CD4-positive, alpha-beta T cell treated with Interleukin-4 for 1 hour (primary cell): Measurements from ENCODE around the gene DIAPH3.
"Not testable (repeated sequence)": the region's sequence is repeated elsewhere in the genome, so short reads cannot be mapped to it uniquely, and the experiment has no call there.

Experiments
- DNase-seq, 2 donors: peaks; one replicate each; pipeline ENCODE4 v3.0.0-alpha.2; 2020 to 2022

Gene DIAPH3, protein sequence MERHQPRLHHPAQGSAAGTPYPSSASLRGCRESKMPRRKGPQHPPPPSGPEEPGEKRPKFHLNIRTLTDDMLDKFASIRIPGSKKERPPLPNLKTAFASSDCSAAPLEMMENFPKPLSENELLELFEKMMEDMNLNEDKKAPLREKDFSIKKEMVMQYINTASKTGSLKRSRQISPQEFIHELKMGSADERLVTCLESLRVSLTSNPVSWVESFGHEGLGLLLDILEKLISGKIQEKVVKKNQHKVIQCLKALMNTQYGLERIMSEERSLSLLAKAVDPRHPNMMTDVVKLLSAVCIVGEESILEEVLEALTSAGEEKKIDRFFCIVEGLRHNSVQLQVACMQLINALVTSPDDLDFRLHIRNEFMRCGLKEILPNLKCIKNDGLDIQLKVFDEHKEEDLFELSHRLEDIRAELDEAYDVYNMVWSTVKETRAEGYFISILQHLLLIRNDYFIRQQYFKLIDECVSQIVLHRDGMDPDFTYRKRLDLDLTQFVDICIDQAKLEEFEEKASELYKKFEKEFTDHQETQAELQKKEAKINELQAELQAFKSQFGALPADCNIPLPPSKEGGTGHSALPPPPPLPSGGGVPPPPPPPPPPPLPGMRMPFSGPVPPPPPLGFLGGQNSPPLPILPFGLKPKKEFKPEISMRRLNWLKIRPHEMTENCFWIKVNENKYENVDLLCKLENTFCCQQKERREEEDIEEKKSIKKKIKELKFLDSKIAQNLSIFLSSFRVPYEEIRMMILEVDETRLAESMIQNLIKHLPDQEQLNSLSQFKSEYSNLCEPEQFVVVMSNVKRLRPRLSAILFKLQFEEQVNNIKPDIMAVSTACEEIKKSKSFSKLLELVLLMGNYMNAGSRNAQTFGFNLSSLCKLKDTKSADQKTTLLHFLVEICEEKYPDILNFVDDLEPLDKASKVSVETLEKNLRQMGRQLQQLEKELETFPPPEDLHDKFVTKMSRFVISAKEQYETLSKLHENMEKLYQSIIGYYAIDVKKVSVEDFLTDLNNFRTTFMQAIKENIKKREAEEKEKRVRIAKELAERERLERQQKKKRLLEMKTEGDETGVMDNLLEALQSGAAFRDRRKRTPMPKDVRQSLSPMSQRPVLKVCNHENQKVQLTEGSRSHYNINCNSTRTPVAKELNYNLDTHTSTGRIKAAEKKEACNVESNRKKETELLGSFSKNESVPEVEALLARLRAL

DNA sequence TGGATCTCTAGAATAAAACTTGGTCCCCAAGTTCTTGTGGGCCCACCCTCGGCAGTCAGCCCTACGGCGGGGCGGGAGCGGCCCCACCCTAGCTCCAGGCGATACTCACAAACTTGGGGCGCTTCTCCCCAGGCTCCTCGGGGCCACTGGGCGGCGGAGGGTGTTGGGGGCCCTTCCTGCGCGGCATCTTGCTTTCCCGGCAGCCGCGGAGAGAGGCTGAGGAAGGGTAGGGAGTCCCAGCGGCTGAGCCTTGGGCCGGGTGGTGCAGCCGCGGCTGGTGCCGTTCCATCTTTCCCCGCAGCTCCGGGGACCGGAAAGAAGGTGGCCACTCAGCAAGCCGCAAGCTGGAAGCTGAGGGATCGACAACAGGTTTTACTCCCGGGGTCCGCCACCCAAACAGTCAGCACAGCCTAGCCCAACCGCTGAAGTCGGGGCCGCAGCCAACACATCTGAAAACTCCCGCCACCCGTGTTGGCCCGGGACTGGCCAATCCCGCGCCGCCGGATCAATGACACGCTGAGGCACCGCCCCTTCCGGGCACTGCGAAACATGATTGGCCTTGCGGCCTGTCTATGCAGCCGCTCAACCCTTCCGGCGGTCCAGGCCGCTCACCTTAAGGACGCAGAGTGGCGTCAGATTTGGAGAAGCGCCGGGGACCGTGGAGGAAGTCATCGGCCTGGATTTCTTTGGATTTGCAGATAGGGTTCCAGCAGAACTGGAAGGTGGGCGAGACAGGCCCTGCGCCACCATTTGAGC, at the start of gene DIAPH3:
Gene DIAPH3, minus strand, starts transcription at position 451 of the 756 bp plus-strand sequence. Its CDS starts 162 bp downstream, at position 289.
- peak; percentile 92 for DNase-seq

DNA sequence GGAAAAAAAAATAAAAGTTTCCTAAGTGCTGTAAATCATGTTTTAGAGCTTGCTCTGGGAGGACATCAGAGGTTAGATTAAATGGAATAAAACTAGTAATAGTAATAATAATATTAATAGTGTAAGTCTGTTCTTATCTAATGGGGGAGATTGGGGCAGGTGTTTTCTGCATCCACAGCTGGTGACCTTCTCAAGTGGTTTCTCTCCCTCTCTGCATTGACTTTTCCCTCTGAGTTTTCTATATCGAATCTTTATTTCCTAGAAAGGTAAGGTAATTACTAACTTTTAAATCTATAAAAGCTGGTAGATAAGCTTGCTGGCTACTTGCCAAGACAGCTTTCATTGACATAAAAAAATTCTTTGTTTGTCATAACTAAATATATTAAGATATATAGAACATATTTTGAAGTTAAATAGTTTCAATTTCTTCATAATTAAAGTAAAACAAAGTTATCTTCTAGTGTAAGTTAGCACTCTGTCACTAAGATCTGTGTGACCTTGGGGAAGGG, 49.6 kb upstream of the DIAPH3 start:
- no peak for DNase-seq

DNA sequence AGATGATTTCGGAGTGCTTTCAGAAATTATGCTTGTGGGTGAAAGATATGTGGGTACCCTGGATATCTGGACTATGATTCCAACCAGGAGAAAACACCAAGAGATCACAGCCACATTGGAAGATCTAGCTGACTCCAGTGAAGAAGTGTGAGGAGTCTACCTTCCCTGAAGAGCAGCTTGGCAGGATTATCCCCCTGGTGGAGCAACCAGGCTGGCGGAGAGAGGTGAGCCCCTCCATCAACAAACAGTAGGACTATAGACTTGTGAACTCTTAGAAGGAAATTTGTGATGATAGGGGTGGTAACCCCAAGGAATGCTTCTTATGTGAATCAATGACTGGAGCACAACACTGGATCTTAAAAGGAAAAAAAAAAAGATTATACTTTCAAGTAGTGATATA, 47.8 kb upstream of the DIAPH3 start:
- no peak for DNase-seq

DNA sequence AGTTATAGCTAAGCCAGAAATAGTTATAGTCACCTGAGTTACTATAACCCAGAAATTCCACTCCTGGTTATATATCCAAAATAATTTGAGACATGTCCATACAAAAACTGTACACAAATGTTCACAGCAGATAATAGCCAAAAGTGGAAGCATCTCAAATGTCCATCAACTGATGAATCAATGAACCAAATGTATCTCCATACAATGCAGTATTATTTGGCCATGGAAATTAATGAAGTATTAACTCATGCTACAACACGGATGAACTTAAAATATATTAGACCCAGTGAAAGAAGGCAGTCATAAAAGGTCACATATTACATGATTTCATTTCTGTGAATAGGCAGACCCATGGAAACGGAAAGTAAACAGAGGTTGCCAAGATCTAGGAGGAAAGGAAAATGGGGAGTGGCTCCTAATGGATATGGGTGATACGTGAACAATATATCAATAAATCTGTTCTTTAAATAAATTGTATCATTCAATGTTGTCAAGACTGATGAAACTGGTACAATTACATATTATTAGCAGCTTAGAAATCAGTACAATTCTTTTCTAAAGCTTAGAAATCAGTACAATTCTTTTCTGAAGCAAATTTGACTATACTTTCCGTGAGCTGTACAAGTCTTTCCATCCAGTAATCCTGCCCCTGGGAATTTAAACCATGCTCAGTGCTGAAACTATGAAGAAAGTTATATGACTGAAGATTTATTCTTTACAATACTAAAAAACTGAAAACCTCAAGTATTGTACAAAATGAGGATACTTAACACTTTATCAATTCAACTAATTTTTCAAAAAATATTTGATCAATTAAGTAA, 47.0 kb upstream of the DIAPH3 start:
- no peak for DNase-seq

DNA sequence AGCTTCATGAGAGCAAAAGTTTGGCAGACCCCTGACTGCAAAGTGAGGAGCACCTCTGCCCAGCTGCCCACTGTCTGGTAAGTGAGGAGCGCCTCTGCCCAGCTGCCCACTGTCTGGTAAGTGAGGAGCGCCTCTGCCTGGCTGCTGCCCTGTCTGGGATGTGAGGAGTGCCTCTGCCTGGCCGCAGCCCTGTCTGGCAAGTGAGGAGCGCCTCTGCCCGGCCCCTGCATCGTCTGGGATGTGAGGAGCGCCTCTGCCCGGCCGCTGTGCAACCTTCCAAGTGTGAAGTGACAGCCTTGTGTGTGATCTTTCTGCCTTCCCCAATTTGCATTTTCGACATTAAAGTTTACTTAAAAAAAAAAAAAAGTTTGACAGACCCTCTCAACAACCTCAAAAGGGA, 41.8 kb upstream of the DIAPH3 start:
- not testable (repeated sequence) for DNase-seq

DNA sequence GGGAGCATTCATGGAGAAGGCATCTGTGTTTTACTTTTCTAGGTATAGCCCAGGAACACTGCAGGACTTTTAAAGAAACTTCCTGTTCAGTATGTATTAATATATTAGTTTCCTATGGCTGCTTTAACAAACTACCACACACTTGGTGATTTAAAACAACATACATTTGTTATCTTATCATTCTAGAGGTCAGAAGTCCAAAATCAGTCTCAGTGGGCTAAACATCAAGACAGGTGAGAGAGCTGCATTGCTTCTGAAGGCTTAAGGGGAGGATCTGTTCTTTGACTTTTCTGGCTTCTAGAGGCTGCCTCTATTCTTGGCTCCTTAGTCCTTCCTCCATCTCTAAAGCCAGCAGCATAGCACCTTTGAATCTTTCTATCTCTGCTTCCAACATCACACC, 37.6 kb upstream of the DIAPH3 start:
- DNase-seq, result no peak

DNA sequence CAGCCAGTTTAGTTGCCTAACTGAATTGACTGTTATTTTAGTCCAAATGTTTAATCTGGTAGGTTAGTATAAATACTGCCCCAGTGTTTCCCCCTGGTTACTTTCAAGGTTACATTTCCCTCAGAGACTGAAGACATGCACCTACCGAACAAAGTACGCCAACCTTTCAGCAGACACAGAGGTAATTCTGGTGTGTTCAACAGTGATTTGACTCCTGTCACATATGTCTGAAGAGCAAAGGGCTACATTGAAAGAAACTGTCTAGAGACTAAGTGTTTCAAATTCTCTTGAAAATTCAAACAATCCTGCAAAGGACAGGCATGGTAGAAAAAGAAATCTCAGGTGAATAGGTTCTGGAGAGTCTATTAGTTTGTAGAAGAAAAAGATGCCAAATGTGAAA, 32.2 kb upstream of the DIAPH3 start:
- not testable (repeated sequence) for DNase-seq

DNA sequence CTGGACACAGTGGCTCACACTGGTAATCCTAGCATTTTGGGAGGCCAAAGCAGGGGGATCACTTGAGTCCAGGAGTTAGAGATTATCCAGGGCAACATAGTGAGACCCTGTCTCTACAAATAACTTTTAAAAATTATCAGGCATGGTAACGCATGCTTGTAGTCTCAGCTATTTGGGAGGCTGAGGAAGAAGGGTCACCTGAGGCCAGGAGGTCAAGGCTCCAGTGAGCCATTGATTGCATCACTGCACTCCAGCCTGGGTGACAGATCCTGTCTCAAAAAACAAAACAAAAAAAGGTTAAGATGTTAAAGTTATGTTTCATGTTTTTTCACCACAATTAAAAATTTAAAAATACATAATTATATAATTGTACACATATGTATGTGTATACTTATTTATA, 19.2 kb upstream of the DIAPH3 start:
- no peak for DNase-seq

DNA sequence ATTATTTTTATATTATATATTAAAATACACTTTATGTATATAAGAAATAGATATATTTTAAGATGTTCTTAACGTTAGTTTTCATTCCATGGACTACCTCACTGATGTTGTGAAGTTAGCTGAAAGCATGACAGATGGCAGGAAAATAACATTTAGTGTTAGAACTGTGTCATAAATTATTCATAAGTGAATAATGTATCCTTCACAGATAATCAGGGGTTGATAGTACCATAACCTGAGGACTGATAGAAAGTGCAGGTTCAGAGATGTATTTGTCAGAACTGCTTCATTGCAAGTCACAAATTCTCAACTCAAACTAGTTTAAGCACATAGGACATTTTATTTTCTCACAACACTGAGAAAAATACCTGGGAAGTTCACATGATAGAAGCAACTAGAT, 14.6 kb upstream of the DIAPH3 start:
- no peak for DNase-seq

DNA sequence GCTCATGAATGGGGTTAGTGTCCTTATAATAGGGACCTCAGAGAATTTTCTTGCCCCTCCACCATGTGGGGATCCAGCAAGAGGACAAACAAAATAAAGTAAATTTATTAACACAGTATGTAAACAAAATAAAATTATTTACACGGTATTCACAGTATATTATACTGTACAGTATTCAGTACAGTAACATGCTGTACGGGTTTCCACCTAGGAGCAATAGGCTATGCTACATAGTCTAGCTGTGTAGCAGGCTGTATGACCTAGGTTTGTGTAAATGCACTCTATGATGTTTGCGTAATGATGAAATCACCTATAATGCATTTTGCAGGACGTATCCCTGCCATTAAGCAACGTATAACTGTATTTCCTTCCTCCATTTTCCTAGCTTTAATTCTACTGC, 11.8 kb upstream of the DIAPH3 start:
- DNase-seq, result no peak

DNA sequence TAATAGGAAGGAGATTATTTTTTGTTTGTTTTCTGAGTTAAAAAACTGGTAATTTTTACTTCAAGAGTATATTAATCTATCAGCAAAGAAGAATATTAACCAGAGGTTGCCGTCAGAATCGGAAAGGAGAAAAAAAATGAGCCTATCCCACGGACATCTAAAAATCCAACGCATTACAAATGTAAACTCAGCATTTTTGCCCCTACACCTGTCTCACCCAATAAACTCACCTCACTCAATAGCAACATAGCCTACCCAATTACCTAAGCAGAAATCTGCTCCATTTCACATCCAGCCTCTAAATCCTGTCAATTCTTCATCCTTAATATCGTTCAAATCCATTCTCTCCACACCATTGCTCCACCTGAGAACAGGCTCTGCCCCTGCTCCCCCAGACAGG, 10.4 kb upstream of the DIAPH3 start:
- DNase-seq, result no peak

DNA sequence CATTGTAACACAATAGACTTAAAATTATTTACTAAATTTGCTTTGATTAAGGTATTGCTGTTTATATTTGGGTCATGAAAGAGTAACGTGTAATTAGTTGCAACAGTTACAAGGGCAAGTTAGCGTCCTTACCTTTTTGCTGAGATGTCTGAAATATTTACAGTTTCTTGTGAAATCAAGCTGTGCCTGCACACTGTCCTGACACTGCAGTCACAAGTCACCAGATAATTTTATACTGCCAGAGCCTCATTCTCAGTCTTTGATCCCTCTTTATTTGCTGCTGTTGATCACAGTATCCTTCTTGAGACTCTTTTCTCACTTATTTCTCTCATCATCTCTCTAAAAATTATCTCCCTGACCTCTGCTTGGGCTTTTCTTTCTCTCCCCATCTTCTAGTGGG, 8.4 kb upstream of the DIAPH3 start:
- no peak for DNase-seq

DNA sequence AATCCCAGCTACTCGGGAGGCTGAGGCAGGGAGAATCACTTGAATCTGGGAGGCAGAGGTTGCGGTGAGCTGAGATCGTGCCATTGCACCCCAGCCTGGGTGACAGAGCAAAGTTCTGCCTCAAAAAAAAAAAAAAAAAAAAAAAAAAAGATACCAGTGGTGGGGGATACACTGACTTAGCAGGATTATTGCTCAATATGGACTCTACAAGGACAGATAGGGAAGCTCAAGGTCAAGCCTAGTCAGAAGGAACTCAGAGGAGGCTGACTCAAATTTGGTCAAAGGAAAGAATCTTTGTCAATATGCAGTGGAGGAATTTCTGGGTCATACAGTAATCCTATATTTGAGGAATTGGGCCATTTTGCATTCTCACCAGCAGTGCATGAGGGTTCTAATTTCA, 6.7 kb upstream of the DIAPH3 start:
- no peak for DNase-seq

DNA sequence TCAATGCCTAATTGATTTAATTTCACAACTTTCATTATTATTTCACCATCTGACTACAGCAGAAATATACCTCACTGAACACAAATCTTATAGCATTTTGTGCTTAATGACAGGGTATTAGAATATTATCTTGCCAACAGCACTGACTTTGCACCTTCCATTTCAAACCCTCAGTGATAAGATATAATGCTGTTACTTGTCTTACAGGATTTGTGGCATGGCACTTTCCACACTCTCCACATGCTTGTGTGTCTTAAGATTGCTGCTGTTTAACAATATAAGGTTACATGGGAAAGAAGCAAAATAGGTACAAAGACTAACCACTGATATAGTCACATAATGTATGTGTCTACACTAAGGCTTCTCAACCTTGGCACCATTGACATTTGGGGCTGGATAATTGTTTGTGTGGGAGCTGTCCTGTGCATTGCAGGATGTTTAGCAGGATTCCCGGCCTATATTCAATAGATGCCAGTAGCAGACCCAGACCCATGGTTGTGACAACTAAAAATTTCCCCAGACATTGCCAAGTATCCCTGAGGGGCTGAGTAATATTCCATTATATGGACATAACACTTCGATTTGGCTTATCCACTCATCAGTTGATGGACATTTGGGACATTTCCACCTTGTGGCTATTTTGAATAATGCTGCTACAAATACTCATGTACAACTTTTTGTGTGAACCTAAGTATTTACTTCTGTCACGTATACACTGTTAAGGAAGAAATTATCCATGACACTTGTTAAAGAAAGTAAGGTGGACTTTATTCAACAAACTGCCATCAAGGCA, 5.7 kb upstream of the DIAPH3 start:
- no peak for DNase-seq

DNA sequence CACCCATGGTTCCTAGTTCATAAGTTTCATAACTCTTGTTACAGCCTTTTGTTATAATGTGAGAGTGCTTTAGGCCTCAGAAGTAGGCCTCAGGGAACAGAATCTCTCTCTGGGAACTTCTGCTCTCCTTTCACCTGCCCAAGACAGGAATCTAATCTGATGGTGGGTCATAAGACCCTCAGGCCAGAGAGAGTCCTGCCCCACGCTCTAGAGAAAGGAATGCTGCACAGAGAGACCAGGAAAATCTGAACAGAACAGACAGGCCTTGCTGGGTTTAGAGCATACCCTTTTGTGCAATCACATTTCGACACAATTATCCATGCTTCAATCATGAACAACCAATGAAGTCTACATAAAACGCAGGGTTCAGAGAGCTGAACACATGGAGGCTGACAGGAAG, 3.4 kb upstream of the DIAPH3 start:
- DNase-seq, result no peak

DNA sequence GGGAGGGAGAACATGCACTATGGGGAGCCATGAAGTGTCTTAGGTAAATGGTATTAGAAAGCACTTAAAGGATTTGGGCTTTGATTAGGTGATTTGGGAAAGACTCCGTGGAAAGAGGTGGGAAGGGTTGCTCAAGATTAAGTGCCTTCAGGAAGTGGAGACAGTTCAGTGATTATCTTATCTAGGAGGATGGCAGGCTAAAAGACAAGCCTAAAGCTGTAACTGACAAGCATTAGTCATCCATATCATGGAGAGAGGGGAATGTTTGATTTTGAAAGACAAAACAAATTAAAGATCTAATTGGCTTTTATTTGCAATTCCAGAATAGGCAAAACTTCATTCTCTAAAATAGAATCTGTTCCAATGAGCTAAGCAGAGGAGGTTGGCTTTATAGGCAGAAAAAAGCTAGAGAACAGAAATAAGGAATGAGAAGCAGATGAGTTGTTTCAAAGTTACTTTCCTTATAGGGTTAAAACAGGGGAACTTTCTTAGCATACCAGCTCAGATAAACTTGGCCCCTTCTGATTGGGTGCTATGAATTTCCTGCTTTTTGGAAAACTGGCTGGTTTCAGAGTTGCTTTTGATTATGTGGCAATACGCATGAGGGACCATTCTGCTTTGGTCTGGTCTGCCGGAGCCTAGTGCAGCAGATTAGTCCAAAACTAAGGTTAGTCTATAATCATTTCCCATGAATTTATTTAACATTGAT, 1.8 kb upstream of the DIAPH3 start:
- no peak for DNase-seq

DNA sequence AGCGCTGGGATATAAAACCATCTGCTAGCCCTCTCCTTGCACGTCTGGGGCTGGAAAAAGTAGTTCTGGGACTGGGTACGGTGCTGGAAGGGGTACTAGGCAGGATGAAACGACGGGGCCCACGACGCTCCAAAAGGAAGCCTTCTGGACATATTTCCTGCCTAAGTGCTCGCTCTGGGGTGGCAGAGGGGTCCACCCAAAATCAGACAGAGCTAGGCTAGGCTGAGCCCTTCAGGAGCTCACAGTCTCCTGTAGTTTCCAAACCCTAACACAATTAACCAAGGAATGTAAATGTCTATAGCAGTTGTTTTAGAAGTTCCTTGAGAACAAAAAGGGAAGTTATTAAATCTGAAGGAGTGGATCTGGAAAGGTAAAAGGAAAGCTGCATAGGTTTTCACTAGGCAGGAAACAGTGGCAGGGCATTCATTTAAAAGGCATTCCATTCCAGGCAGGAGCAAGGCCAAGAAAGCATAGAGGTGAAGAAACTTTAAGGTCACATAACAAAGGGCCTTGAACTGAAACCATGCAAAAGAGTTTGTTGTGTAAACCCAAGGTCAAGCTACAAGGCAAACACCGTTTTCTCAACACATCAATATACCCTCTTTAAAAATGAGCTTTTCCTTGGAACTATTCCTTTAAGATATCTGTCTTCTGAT, 634 bp upstream of the DIAPH3 start:
- peak in 1 of 2 donors; percentile 5 for DNase-seq

DNA sequence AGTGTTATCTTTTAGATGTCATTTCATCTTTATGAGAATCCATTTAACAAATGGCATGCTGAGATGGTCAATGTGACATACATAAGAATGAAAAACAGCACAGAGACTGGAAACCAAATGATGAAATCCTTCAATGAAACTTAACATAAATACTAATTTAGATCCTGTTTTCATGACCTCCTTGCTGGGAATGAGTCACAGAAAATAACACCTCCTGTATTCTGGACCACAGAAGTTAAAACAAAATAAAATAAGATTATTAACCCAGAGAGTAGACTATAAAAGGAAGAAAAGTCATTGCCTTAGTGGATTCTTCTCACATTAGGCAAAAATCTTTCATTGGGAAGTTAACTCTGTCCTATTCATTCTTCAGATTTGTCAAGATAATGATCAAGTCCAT, 1.6 kb downstream of the DIAPH3 start:
- DNase-seq, result no peak

DNA sequence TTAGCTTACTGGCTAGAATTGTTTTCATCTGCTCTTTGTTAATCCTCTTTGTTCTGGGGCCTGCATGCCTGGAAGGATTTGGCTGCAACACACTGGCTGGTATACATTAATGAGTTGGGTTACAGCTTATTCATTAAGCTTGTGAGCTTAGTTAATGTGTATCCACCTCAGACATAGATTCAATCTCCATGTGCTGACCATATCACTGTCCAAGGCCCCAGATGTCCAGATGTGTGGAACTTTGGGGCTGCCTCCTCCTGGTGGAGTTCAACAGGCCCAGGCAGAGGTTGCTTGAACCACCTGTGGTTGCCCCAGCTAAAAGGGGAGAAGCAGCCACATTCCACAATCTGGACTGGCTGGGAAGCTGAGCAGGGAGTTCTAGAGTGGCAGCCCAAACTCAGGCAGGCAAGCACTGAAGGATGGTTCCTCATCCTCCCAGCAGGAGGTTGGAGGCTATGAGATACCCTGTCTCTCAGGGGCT, 5.4 kb downstream of the DIAPH3 start:
- no peak for DNase-seq
